Right lobe of liver (tissue), 6 donors: ENCODE data around the gene ESPL1. TPM values are rescaled to one million over a fixed set of nuclear protein-coding genes. Genes with fewer than 3 reads are reported as not detected.

Experiments used
- ATAC-seq, 4 donors: fragments of 200-7000 bp; cut with Tn5 transposase; one replicate each; pipeline ENCODE4 v1.9.1; 2020; ENCODE audit warnings: mild to moderate bottlenecking in 4 of 4, moderate library complexity in 4 of 4
- DNase-seq, 3 donors: peaks; one replicate each; pipeline ENCODE4 v3.0.0-alpha.2; 2020
- H3K27ac ChIP-seq, 3 donors: fragments of 200-600 bp; one replicate each; pipeline ENCODE4 v1.8.0; 2022
- H3K27me3 ChIP-seq, 2 donors: fragments of 200-600 bp; one replicate each; pipeline ENCODE4 v1.8.0; 2022
- H3K36me3 ChIP-seq, 4 donors: fragments of 200-600 bp; sonication (generic) in 1 of 4; one replicate each; pipeline versions ENCODE4 v1.5.1 to v1.8.0; 2017 to 2022; ENCODE audit warnings: control low read depth in 1 of 4
- H3K4me1 ChIP-seq, 4 donors: fragments of 200-600 bp; sonication (generic) in 1 of 4; one replicate each; pipeline versions ENCODE4 v1.5.1 to v1.8.0; 2017 to 2022; ENCODE audit warnings: control low read depth in 1 of 4
- H3K4me3 ChIP-seq, 3 donors: fragments of 200-600 bp; one replicate each; pipeline ENCODE4 v1.8.0; 2022
- H3K9me3 ChIP-seq, 4 donors: fragments of 200-600 bp; sonication (generic) in 1 of 4; one replicate each; pipeline versions ENCODE4 v1.5.1 to v1.8.0; 2017 to 2022; ENCODE audit warnings: control low read depth in 1 of 4
- CTCF ChIP-seq, 4 donors: fragments of 200-600 bp in 3 of 4; fragments of 450-650 bp in 1 of 4; IDR thresholded peaks; one replicate each; pipeline versions ENCODE4 v1.5.1 to v1.8.0; 2016 to 2022; ENCODE audit warnings: antibody characterized with exemption in 4 of 4, mild to moderate bottlenecking in 2 of 4
- POLR2A ChIP-seq: fragments of 450-650 bp; IDR thresholded peaks from one replicate; pipeline ENCODE4 v1.6.1; 2017; ENCODE audit warnings: antibody characterized with exemption, mild to moderate bottlenecking
- WGBS: methylation state at CpG from one replicate; pipeline ENCODE4 v1.1.6; 2018; ENCODE audit warnings: low coverage, low lambda C conversion rate; ENCODE audit not compliant: insufficient coverage; ENCODE audit errors: missing lambda C conversion rate; 5-methylcytosine and 5-hydroxymethylcytosine counted together
- intact Hi-C, 2 donors: fragments of 100-400 bp; cut with DNase I; formaldehyde crosslinking; loops; one replicate each; pipeline versions ENCODE4 v1.11.2 to v1.14.1; 2022
- total RNA-seq, 6 experiments: library from RNA; depleted of rRNA in 2 of 6; stranded (reverse); fragments of >200 nt in 2 of 6; fragmentation: NEBNext Ultra II Directional in 3 of 6; extraction: Animal tissue kit (Norgen Biotek cat#: 25700) in 3 of 6; gene quantifications; one replicate each; pipeline versions ENCODE4 v1.1.0 to v1.2.4, GENCODE V29; 2016 to 2023
- donor health status: DM: no; HTN: yes; CAD: no.
- donor health status: DM: no; HTN: no; CAD: no.
- donor health status: DM: no; HTN: no; CAD: no.
- donor health status: DM: no; HTN: yes; CAD: no.
- donor health status: DM: no; HTN: yes; CAD: no.

ESPL1 gene
- total RNA-seq, 6 experiments from 2014 or later: 0.04 to 15.0 (median 4.5) TPM

GRCh38 chr12:53338017-53338416 lies 69.9 kb downstream of the ESPL1 start:
- no peaks in the 10 kb centered on the region for H3K27me3 ChIP-seq

GRCh38 chr12:53338916-53339315 lies 70.8 kb downstream of the ESPL1 start:
- ATAC-seq (no peak), DNase-seq (no peak)
- TF ChIP-seq POLR2A (no peak), CTCF (IDR thresholded peaks at IDR 0.05) (no peak)
- intact Hi-C loops: no loop called here
- Histone ChIP-seq H3K9me3 (no peaks in the 10 kb centered on the region), H3K27me3 (no peaks in the 10 kb centered on the region), H3K4me1 (no peaks in the 10 kb centered on the region), H3K27ac (no peak overlapping the region), H3K36me3 (no peaks in the 10 kb centered on the region), H3K4me3 (no peak overlapping the region)
- WGBS: 60% methylated on average over 1 of the region's 6 CpGs

More at GRCh38 chr12:53338017-53338416, 69.9 kb downstream of the ESPL1 start:
- Histone ChIP-seq H3K36me3 (no peaks in the 10 kb centered on the region), H3K9me3 (no peaks in the 10 kb centered on the region), H3K4me3 (no peak overlapping the region), H3K27ac (no peak overlapping the region), H3K4me1 (no peaks in the 10 kb centered on the region)
- DNase-seq: no peak
- TF ChIP-seq POLR2A (no peak), CTCF (IDR thresholded peaks at IDR 0.05) (no peak)
- no peak for ATAC-seq
- 47% methylated on average over 7 of the region's 11 CpGs for WGBS
- intact Hi-C loops: no loop called here

DNA sequence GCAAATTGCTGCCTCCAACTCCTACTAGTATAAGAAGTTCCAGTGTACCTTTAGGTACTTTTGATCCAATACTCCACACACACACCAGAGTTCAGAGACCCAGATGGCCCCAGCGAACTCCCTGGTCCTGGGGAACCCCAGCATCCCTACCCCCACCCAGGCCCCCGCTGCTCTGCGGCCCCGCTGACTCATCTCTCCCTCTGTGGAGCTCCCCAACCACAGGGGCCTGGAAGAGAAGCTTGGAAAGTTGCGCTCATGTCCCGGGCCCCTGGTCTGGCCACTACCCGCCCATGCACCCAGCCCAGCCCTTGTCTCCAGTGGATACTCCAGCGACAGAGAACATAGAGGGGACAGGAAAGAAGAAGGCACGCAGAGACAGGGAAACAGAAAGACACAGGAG lies 72.3 kb downstream of the ESPL1 start:
- WGBS: 55% methylated on average over 5 of the region's 9 CpGs
- Histone ChIP-seq H3K4me3 (no peak overlapping the region), H3K4me1 (no peaks in the 10 kb centered on the region), H3K9me3 (no peaks in the 10 kb centered on the region), H3K27ac (no peak overlapping the region), H3K27me3 (no peaks in the 10 kb centered on the region), H3K36me3 (no peaks in the 10 kb centered on the region)
- intact Hi-C loops: no loop called here
- TF ChIP-seq POLR2A: no peak
- TF ChIP-seq CTCF (IDR thresholded peaks at IDR 0.05): no peak
- ATAC-seq: no peak
- DNase-seq: no peak

Other genes with a start within 250 kb of the ESPL1 start
- gene TNS2, start 218.2 kb upstream of the ESPL1 start, total RNA-seq: 100 to 1,000 TPM in 3 of 6 experiments, 10 to 100 TPM in 3; 50.5 to 139 (median 86.9) TPM
- gene SPRYD3, start 188.9 kb upstream of the ESPL1 start, total RNA-seq: 10 to 100 TPM; 12.3 to 18.2 (median 14.4) TPM
- gene IGFBP6, start 170.6 kb upstream of the ESPL1 start, total RNA-seq: 10 to 100 TPM in 2 of 6 experiments, 1 to 10 TPM in 4; 1.7 to 25.4 (median 4.9) TPM
- gene SOAT2, start 164.8 kb upstream of the ESPL1 start, total RNA-seq: 1 to 10 TPM in 3 of 6 experiments, under 1 TPM in 3; 0.62 to 3.4 (median 0.99) TPM
- gene ZNF740, start 87.6 kb upstream of the ESPL1 start, total RNA-seq: 10 to 100 TPM in 5 of 6 experiments, 1 to 10 TPM in 1; 5.5 to 24.4 (median 19.2) TPM
- gene CSAD, start 87.4 kb upstream of the ESPL1 start, total RNA-seq: 10 to 100 TPM; 20.6 to 54.2 (median 37.1) TPM
- gene ITGB7, start 61.0 kb upstream of the ESPL1 start, total RNA-seq: 1 to 10 TPM; 2.9 to 8.0 (median 3.9) TPM
- gene RARG, start 36.1 kb upstream of the ESPL1 start, total RNA-seq: 1 to 10 TPM; 1.9 to 2.4 (median 2.1) TPM
- 100 to 1,000 TPM; 122 to 170 (median 146) TPM for gene PFDN5, start 27.2 kb downstream of the ESPL1 start, total RNA-seq
- 10 to 100 TPM; 17.6 to 27.1 (median 20.8) TPM for gene MYG1, start 31.4 kb downstream of the ESPL1 start, total RNA-seq
- gene AAAS, start 53.3 kb downstream of the ESPL1 start, total RNA-seq: 10 to 100 TPM; 22.0 to 29.1 (median 26.7) TPM
- not detected for gene SP7, start 68.1 kb downstream of the ESPL1 start, total RNA-seq
- gene SP1, start 111.9 kb downstream of the ESPL1 start, total RNA-seq: 10 to 100 TPM; 20.3 to 29.2 (median 23.9) TPM
- gene AMHR2, start 155.6 kb downstream of the ESPL1 start, total RNA-seq: under 1 TPM; 0.09 to 0.74 (median 0.48) TPM
- gene PRR13, start 173.4 kb downstream of the ESPL1 start, total RNA-seq: 10 to 100 TPM; 35.9 to 91.2 (median 61.0) TPM
- gene PCBP2, start 183.8 kb downstream of the ESPL1 start, total RNA-seq: 100 to 1,000 TPM; 254 to 463 (median 347) TPM
- gene MAP3K12, start 231.2 kb downstream of the ESPL1 start, total RNA-seq: 1 to 10 TPM in 4 of 6 experiments, under 1 TPM in 2; 0.68 to 2.9 (median 1.5) TPM
- 10 to 100 TPM; 15.1 to 20.8 (median 17.8) TPM for gene TARBP2, start 233.0 kb downstream of the ESPL1 start, total RNA-seq
- gene NPFF, start 239.2 kb downstream of the ESPL1 start, total RNA-seq: not detected